Inflammatory macrophage treated with lipopolysaccharide for 1 hour (primary cell): ENCODE data around the gene NLN.

Experiments used
- DNase-seq, 2 donors: peaks; one replicate each; pipeline ENCODE4 v3.0.0-alpha.2; 2020 to 2022

The NLN gene

DNA sequence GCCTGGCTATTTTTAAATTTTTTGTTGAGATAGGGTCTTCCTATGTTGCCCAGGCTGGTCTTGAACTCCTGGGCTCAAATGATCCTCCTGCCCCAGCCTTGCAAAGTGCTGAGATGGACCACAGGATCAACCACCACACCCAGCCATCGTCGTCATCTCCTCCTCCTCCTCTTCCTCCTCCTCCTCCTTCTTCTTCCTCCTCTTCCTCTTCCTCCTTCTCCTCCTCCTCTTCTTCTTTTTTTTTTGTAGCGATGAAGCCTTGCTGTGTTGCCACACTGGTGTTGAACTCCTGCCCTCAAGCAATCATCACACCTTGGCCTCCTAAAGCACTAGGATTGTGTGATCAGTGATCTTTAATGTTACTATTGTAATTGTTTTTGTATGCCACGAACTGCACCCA, 155.0 kb downstream of the NLN start:
- no peak for DNase-seq
